HG03066 (cell line): ENCODE results near the gene SULT4A1.

Experiments
- ATAC-seq: cut with Tn5 transposase; IDR thresholded peaks from one replicate; pipeline ENCODE4 v1.9.1; 2021; ENCODE audit warnings: low read depth; ENCODE audit not compliant: unreplicated experiment

SULT4A1 gene

GRCh38 chr22:43862882-43863202 is 529 bp upstream of the SULT4A1 start:
- no peak for ATAC-seq

- ATAC-seq, result no peak
Observed at GRCh38 chr22:43861529-43861928, 784 bp downstream of the SULT4A1 start.

GRCh38 chr22:43860831-43861230 is 1.5 kb downstream of the SULT4A1 start:
- ATAC-seq, result no peak

- no peak for ATAC-seq
Observed at GRCh38 chr22:43860126-43860525, 2.2 kb downstream of the SULT4A1 start.

- no peak for ATAC-seq
Observed at GRCh38 chr22:43859621-43860020, 2.7 kb downstream of the SULT4A1 start.

- no peak for ATAC-seq
Observed at GRCh38 chr22:43859176-43859575, 3.1 kb downstream of the SULT4A1 start.

GRCh38 chr22:43858156-43858895 is 4.0 kb downstream of the SULT4A1 start:
- ATAC-seq, result no peak

GRCh38 chr22:43857367-43857766 is 4.9 kb downstream of the SULT4A1 start:
- no peak for ATAC-seq

GRCh38 chr22:43855431-43855830 is 6.9 kb downstream of the SULT4A1 start:
- ATAC-seq, result no peak

- ATAC-seq, result no peak
Observed at GRCh38 chr22:43854786-43855271, 7.5 kb downstream of the SULT4A1 start.

GRCh38 chr22:43854121-43854785 is 8.1 kb downstream of the SULT4A1 start:
- ATAC-seq, result no peak

GRCh38 chr22:43853328-43853931 is 8.9 kb downstream of the SULT4A1 start:
- ATAC-seq, result no peak

- ATAC-seq, result no peak
Observed at GRCh38 chr22:43852573-43853327, 9.6 kb downstream of the SULT4A1 start.

- no peak for ATAC-seq
Observed at GRCh38 chr22:43851979-43852307, 10.4 kb downstream of the SULT4A1 start.

- ATAC-seq, result no peak
Observed at GRCh38 chr22:43851058-43851978, 11.0 kb downstream of the SULT4A1 start.

GRCh38 chr22:43850529-43850928 is 11.8 kb downstream of the SULT4A1 start:
- ATAC-seq, result no peak

GRCh38 chr22:43849731-43850130 is 12.6 kb downstream of the SULT4A1 start:
- no peak for ATAC-seq

- ATAC-seq, result no peak
Observed at GRCh38 chr22:43848366-43849171, 13.7 kb downstream of the SULT4A1 start.
